IPS DF 6.9 (cell line): Measurements from ENCODE around the gene GSK3B.

Source experiments
- DNase-seq: peaks from one replicate; pipeline ENCODE4 v3.0.0-alpha.2; 2013; ENCODE audit warnings: low read depth, low spot score
- H3K27ac ChIP-seq: one replicate; pipeline ENCODE4 v1.5.1; 2013; ENCODE audit warnings: low read length, control low read depth
- H3K27me3 ChIP-seq: 2 replicates; pipeline ENCODE4 v1.6.1; 2013; ENCODE audit warnings: mild to moderate bottlenecking, low read length; ENCODE audit not compliant: control insufficient read depth, insufficient read depth
- H3K36me3 ChIP-seq: 2 replicates; pipeline ENCODE4 v1.6.1; 2013; ENCODE audit warnings: low read length; ENCODE audit not compliant: control insufficient read depth, insufficient read depth
- H3K4me1 ChIP-seq: 2 replicates; pipeline ENCODE4 v1.6.1; 2013; ENCODE audit warnings: low read length; ENCODE audit not compliant: control insufficient read depth, insufficient read depth
- H3K4me3 ChIP-seq: 2 replicates; pipeline ENCODE4 v1.5.1; 2013; ENCODE audit warnings: mild to moderate bottlenecking, low read length
- H3K9me3 ChIP-seq: 2 replicates; pipeline ENCODE4 v1.6.1; 2013; ENCODE audit warnings: low read length, inconsistent platforms; ENCODE audit not compliant: control insufficient read depth, insufficient read depth
- WGBS: extraction: QIAGEN DNeasy Blood & Tissue Kit; methylation state at CpG from one replicate; pipeline ENCODE4 v1.1.7; 2013; ENCODE audit warnings: mixed read lengths, missing lambda C conversion rate; ENCODE audit not compliant: insufficient read length, insufficient coverage; 5-methylcytosine and 5-hydroxymethylcytosine counted together

Gene GSK3B

GRCh38 chr3:119783883-119784282, 310.4 kb downstream of the GSK3B start:
- no CpG with 5 or more reads among the region's 7 CpGs for WGBS
- H3K9me3 ChIP-seq = no peaks in the 10 kb centered on the region
- no peak for DNase-seq
- no peaks in the 10 kb centered on the region for H3K36me3 ChIP-seq
- H3K4me1 ChIP-seq = no peaks in the 10 kb centered on the region
- no peak overlapping the region for H3K27ac ChIP-seq
- H3K4me3 ChIP-seq = no peak overlapping the region
- H3K27me3 ChIP-seq = no peaks in the 10 kb centered on the region

DNA sequence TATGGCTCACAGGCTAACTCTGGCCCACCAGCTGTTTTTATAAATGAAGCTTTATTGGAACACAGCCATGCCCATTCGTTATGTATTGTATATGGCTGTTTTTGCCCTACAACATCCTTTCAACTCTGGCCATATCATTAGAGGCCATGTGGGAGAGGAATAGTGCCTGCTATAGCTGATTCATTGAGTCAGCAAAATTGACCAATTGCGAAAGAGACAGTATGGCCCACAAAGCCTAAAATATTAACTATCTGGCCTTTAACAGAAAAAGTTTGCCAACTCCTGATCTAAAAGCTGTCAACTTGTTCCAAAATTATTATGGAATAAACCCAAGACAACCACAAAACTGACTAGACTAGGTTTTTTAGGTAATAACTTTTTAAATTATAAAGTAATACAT, 311.0 kb downstream of the GSK3B start:
- no peak overlapping the region for H3K4me3 ChIP-seq
- no peaks in the 10 kb centered on the region for H3K36me3 ChIP-seq
- H3K27ac ChIP-seq = no peak overlapping the region
- no CpG with 5 or more reads among the region's 2 CpGs for WGBS
- no peaks in the 10 kb centered on the region for H3K9me3 ChIP-seq
- DNase-seq = no peak
- H3K4me1 ChIP-seq = no peaks in the 10 kb centered on the region
- H3K27me3 ChIP-seq = no peaks in the 10 kb centered on the region

GRCh38 chr3:119782460-119782859, 311.8 kb downstream of the GSK3B start:
- H3K27me3 ChIP-seq = no peaks in the 10 kb centered on the region
- H3K4me3 ChIP-seq = no peak overlapping the region
- no peaks in the 10 kb centered on the region for H3K9me3 ChIP-seq
- no peaks in the 10 kb centered on the region for H3K36me3 ChIP-seq
- no peaks in the 10 kb centered on the region for H3K4me1 ChIP-seq
- no peak for DNase-seq
- WGBS = no CpG with 5 or more reads among the region's 1 CpG
- no peak overlapping the region for H3K27ac ChIP-seq

- Histone ChIP-seq H3K27me3 (no peaks in the 10 kb centered on the region), H3K27ac (no peak within 1 kb of the TSS), H3K9me3 (no peaks in the 10 kb centered on the region), H3K4me3 (no peak within 1 kb of the TSS), H3K36me3 (no peaks in the 10 kb centered on the region), H3K4me1 (no peaks in the 10 kb centered on the region)
- WGBS = no CpG with 5 or more reads among the region's 10 CpGs
- DNase-seq = no peak
Measured at GRCh38 chr3:119781330-119782198, 312.7 kb downstream of the GSK3B start, which contains the start of gene NR1I2. Gene NR1I2 (plus strand): TSS chr3:119782101.

DNA sequence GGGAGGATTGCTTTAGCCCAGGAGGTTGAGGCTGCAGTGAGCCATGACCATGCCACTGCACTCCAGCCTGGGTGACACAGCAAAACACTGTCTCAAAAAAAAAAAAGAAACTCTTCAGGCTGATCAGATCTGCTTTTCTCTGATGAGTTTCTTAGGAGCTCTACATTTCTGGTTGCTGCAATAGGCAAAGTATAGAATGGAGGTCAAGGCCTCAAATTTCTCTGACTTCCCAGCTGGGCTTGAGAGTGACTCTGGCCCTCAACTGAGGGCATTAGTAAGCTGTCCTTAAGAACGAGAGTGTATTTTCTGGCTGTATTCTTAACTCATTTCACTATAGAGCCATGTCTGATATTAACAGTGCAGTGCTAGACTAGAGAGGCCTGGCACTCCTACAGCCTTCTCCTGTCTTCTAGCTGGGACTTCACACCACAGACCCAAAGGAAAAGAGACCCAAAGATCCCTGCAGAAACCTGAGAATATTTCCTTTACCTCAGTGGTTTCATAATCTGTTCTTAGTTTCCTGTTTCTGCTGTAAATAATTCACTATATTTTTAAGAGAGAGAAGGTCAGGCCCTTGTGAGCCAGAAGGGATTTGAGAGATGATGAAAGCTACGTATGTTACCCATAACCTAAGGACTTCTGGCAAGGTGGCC, 314.4 kb downstream of the GSK3B start:
- H3K27ac ChIP-seq = no peak overlapping the region
- H3K36me3 ChIP-seq = no peaks in the 10 kb centered on the region
- no peak overlapping the region for H3K4me3 ChIP-seq
- H3K9me3 ChIP-seq = no peaks in the 10 kb centered on the region
- H3K4me1 ChIP-seq = peaks cover 1% of the 10 kb centered on the region; the same call in 1 of the 2 replicates
- no peak for DNase-seq
- no CpG with 5 or more reads among the region's 2 CpGs for WGBS
- no peaks in the 10 kb centered on the region for H3K27me3 ChIP-seq

GRCh38 chr3:119778811-119779210, 315.4 kb downstream of the GSK3B start:
- no CpG with 5 or more reads among the region's 2 CpGs for WGBS
- Histone ChIP-seq H3K4me3 (no peak overlapping the region), H3K9me3 (no peaks in the 10 kb centered on the region), H3K36me3 (no peaks in the 10 kb centered on the region), H3K27me3 (no peaks in the 10 kb centered on the region), H3K4me1 (peaks cover 3% of the 10 kb centered on the region; the same call in 1 of the 2 replicates), H3K27ac (no peak overlapping the region)
- no peak for DNase-seq

DNA sequence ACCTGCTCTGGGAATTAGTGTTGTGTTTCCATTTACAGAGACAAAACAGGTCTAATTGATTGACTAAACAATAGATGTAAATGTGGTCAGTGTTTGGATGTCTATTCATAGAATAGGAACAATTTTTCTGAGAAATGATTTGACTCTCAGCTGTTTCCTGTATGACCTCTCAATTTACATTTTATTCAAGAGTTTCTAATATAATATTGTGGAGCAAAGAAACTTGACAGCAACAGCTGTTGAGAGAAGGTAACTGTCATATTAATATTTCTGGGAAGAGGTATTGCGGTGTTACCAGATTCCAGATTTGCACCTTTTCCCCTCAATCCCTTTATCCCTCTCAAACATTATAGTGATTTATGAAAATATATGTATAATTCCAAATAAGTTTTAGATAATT, 316.1 kb downstream of the GSK3B start:
- no CpG with 5 or more reads among the region's 1 CpG for WGBS
- Histone ChIP-seq H3K27ac (no peak overlapping the region), H3K36me3 (no peaks in the 10 kb centered on the region), H3K9me3 (no peaks in the 10 kb centered on the region), H3K4me1 (peaks cover 3% of the 10 kb centered on the region; the same call in 1 of the 2 replicates), H3K4me3 (no peak overlapping the region), H3K27me3 (no peaks in the 10 kb centered on the region)
- DNase-seq = no peak

DNA sequence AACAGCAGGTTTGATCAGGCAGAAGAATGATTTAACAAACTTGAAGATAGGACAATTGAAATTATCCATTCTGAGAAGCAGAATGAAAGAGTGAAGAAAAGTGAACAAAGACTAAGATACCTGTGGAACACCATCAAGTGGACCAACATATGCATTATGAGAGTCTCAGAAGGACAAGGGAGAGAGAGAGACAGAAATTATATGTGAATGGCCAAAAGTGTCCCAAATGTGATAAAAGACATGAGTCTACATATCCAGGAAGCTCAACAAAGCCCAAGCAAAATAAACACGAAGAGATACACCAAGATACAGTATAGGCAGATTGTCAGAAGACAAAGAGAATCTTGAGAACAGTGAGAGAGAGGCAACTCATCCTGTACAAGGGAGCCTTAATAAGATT, 317.9 kb downstream of the GSK3B start:
- H3K9me3 ChIP-seq = no peaks in the 10 kb centered on the region
- H3K4me3 ChIP-seq = no peak overlapping the region
- no peak overlapping the region for H3K27ac ChIP-seq
- no CpG with 5 or more reads among the region's 1 CpG for WGBS
- DNase-seq = no peak
- H3K27me3 ChIP-seq = no peaks in the 10 kb centered on the region
- no peaks in the 10 kb centered on the region for H3K36me3 ChIP-seq
- peaks cover 3% of the 10 kb centered on the region; the same call in 1 of the 2 replicates for H3K4me1 ChIP-seq

DNA sequence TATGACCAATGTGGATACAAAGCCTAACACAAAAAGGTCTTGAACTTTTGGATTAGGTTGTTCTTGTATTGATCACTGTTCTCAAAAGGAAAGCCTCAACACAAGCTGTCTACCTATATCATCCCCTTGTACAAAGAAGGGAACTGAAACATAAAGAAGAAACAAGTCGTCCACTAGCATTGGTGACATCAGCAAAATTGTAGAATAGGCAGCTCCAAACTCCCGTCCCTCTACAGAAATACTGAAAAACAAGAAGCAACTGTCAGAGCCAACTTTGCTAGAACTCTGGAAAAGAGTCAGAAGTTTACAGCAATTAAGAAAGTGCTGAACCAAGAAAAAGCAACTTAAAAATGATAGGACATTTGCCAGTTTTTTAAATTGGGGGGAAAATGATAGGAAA, 319.8 kb downstream of the GSK3B start:
- no CpG with 5 or more reads among the region's 2 CpGs for WGBS
- H3K27me3 ChIP-seq = no peaks in the 10 kb centered on the region
- no peak overlapping the region for H3K27ac ChIP-seq
- no peaks in the 10 kb centered on the region for H3K36me3 ChIP-seq
- H3K4me3 ChIP-seq = no peak overlapping the region
- H3K4me1 ChIP-seq = peaks cover 3% of the 10 kb centered on the region; the same call in 1 of the 2 replicates
- no peak for DNase-seq
- H3K9me3 ChIP-seq = no peaks in the 10 kb centered on the region
